Measurements from ENCODE around the gene NPAS3.

NPAS3 gene

GRCh38 chr14:33676135-33676566, 737.5 kb downstream of the NPAS3 start:
- DNase-seq (ENCODE audit: low read depth in 3 of 3) = no peak

DNA sequence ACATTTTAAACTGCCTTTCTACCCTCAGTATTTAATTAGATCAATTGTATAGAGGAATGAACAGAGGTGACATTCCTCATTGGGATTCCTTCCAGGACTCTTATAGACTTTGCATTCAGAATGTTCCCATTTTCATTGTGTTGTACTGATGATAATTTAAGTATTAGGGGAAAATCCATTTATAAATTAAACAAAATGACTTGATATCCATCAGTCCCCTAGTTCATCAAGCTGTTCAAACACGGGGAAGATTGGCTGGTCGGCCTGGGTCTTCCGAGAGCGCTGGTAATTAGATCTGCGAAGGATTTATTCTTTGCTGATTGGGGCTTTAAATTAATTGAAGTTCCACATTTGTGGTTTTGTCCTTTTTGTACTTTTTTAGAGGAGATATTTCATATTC, 738.2 kb downstream of the NPAS3 start:
- DNase-seq (ENCODE audit: low read depth in 3 of 3) = no peak

GRCh38 chr14:33678005-33678404, 739.3 kb downstream of the NPAS3 start:
- DNase-seq (ENCODE audit: low read depth in 3 of 3) = no peak

- DNase-seq (ENCODE audit: low read depth in 3 of 3) = no peak
These were observed 740.3 kb downstream of the NPAS3 start for GRCh38 chr14:33679025-33679424.

GRCh38 chr14:33679461-33680225, 741.0 kb downstream of the NPAS3 start:
- no peak for DNase-seq (ENCODE audit: low read depth in 3 of 3)

GRCh38 chr14:33680873-33681272, 742.2 kb downstream of the NPAS3 start:
- DNase-seq (ENCODE audit: low read depth in 3 of 3) = no peak

DNA sequence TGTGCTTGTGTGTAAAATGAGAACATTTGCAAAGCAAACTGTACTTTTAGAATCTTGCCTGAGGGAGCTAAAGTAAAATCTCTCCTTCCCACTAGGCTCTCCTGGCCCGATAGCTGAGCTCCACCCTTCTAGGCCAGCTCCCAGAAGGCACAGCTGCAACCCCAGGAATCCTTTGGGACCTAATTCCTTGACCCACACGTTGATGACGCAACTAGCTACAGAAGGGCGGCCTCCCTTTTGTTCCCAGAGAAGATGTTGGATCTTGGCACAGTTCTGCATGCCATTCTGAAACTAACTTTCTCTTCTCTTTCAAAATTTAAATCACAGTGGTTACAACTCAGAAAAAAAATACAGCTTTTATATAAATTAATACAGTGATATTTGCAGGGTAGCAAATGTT, 744.1 kb downstream of the NPAS3 start:
- DNase-seq (ENCODE audit: low read depth in 3 of 3) = no peak

- no peak for DNase-seq (ENCODE audit: low read depth in 3 of 3)
These were observed 746.3 kb downstream of the NPAS3 start for GRCh38 chr14:33685026-33685425.

DNA sequence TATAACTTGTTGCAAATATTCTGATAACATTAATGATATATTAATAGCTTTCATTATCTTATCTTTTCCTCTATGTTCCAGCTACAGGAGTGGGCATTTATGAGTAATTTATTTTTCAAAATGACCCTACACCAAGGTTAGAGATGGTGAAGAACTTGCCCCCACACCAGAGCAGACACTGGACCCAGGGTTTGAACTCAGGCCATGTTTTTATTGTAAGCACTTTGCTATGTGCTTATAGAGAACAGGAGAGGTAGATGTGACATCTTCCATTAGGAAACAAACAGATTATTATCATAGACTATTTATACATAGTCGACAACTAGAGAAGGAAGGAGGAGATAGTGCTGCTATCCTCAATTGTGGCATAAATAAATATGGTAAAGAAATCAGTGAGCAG, 747.0 kb downstream of the NPAS3 start:
- no peak for DNase-seq (ENCODE audit: low read depth in 3 of 3)

GRCh38 chr14:33686218-33686617, 747.5 kb downstream of the NPAS3 start:
- no peak for DNase-seq (ENCODE audit: low read depth in 3 of 3)

- no peak for DNase-seq (ENCODE audit: low read depth in 3 of 3)
These were observed 748.2 kb downstream of the NPAS3 start for GRCh38 chr14:33686856-33687255.

GRCh38 chr14:33689680-33690079, 751.0 kb downstream of the NPAS3 start:
- DNase-seq (ENCODE audit: low read depth in 3 of 3) = no peak

- no peak for DNase-seq (ENCODE audit: low read depth in 3 of 3)
These were observed 753.2 kb downstream of the NPAS3 start for GRCh38 chr14:33691907-33692306.

DNA sequence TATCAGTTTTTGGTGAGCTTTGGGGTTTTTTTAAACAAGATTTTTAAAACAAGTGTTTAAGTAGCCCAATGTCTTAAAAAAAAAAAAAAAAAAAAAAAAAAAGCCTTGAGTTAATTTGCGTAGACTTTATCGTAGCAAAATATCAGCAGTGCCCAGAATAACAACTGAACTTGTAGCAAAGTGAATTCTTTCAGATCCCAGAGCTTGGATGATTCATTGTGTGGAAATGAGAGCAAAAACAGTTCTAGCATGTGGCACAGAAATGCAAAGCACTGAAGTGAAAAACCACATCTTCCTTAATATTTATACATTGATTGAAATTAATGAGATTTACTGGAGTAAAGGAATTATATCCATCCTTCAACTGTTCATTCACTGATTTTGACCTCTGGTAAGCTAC, 754.1 kb downstream of the NPAS3 start:
- no peak for DNase-seq (ENCODE audit: low read depth in 3 of 3)

DNA sequence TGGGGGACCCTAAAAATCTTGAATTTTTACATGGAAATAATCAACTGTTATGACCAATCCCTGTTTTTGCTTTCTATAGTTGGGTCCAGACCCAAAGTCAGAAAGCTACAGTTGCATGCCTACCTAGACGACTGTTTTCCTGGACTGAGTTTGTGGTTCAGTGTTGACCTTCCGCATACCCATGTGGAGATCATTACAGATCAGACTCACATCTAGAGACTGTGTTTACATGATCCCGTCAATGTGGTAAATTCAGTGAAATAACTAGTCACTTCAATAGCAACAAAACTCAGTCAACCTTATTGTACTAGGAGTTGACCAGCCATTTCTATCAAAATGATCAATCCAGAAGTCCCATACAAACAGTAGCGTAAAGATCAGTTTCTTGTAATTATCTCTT, 754.6 kb downstream of the NPAS3 start:
- DNase-seq (ENCODE audit: low read depth in 3 of 3) = no peak

GRCh38 chr14:33696165-33696564, 757.5 kb downstream of the NPAS3 start:
- DNase-seq (ENCODE audit: low read depth in 3 of 3) = no peak

- DNase-seq (ENCODE audit: low read depth in 3 of 3) = no peak
These were observed 760.8 kb downstream of the NPAS3 start for GRCh38 chr14:33699300-33699983.

- DNase-seq (ENCODE audit: low read depth in 3 of 3) = no peak
These were observed 761.4 kb downstream of the NPAS3 start for GRCh38 chr14:33700052-33700451.

DNA sequence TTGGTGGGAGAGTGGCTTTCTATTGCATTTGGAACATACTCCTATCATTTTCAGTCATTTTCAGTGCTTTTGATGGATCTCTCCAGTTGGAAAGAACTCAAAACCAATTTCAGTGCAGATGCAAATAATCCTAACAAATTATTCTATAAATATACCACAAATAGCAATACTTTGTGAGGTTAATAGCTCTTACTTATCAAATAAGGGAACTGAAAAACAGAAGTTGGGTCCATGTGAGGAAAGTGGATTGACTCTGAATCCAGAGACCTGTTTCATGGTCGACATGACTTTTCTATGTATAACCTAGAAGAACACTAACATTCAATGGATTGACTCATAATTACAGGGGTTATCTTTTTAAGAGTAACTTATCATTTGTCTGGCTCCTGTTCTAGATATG, 763.6 kb downstream of the NPAS3 start:
- DNase-seq (ENCODE audit: low read depth in 3 of 3) = no peak

- no peak for DNase-seq (ENCODE audit: low read depth in 3 of 3)
These were observed 765.8 kb downstream of the NPAS3 start for GRCh38 chr14:33704481-33704880.

GRCh38 chr14:33705490-33705889, 766.8 kb downstream of the NPAS3 start:
- no peak for DNase-seq (ENCODE audit: low read depth in 3 of 3)

DNA sequence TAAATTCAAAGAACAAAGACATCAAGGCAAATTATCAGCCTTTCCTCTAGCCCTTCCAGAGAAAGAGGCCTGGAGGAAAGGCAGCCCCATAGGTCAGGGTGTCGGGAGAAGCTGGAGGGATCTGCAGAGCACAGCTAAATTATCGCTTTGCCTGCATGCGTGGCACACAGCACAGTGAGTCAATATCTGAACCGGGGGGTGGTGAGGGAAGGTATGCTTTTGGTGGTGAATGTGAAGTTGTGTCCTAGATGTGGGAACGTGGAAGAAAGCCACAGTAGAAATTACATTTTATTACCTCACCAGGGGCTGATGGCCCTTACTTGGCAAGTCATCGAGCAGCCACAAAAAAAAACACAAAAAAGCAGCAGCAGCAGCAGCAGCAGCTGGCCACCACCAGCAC, 769.0 kb downstream of the NPAS3 start:
- DNase-seq (ENCODE audit: low read depth in 3 of 3) = no peak

DNA sequence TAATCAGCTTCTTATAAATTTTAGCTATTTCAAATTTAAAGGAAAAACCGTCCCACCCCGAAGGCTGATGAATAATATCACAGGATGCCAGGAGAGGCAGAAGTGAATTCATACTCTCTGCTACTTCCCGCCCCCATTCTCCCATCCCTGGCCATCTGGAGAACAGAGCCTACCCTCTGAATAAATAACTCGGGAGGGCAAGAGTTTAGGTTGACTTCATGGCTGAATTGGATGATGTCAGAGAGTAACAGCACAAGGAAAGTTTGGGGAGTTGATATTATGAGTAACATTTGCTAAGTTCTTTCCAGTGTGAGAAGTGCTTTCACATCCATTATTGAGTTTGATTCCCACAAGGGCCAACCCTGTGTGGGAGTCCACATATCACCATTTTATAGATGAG, 770.6 kb downstream of the NPAS3 start:
- no peak for DNase-seq (ENCODE audit: low read depth in 3 of 3)

Data from stimulated activated CD4-positive, alpha-beta T cell treated with anti-CD3 and anti-CD28 coated beads, TNF-alpha, amount 100 ng/mL, for 4 hours (primary cell).